Adrenal gland (tissue), 5 donors: Measurements from ENCODE around the gene CARMIL3.

Source experiments
- POLR2A ChIP-seq, 2 donors: fragments of 450-650 bp; IDR thresholded peaks; one replicate each; pipeline ENCODE4 v1.6.1; 2017; ENCODE audit warnings: antibody characterized with exemption in 2 of 2, mild to moderate bottlenecking in 2 of 2, moderate library complexity in 1 of 2
- TF ChIP-seq, protein P1 (sequence below), 6 experiments: fragments of 450-650 bp in 4 of 6; fragments of 200-600 bp in 2 of 6; sonication (generic) in 1 of 6; IDR thresholded peaks; 1 replicate in 5 of 6; 2 replicates in 1 of 6; pipeline versions ENCODE4 v1.5.1 to v1.8.0; 2016 to 2021; ENCODE audit warnings: antibody characterized with exemption in 6 of 6, mild to moderate bottlenecking in 2 of 6, moderate library complexity in 1 of 6
- donor health status: DM: no; HTN: no; CAD: no.

DNA sequence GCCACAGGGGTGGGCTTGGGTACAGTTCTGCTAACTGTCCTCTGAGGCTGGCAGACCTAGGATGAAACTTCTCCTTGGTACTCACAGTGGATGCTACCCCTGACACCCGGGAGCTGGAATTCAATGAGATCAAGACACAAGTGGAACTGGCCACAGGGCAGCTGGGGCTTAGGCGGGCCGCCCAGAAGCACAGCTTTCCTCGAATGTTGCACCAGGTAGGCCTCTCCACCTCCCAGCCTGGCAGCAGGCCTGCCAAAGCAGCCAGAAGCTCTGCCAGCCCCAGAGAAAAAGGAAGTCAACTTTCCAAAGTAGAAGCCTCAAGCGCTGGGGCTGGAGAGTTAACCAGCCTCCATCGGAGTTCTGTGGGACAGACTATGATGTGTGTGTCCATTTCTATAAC lies 65.4 kb downstream of the CARMIL3 start:
- TF ChIP-seq, protein P1, sequence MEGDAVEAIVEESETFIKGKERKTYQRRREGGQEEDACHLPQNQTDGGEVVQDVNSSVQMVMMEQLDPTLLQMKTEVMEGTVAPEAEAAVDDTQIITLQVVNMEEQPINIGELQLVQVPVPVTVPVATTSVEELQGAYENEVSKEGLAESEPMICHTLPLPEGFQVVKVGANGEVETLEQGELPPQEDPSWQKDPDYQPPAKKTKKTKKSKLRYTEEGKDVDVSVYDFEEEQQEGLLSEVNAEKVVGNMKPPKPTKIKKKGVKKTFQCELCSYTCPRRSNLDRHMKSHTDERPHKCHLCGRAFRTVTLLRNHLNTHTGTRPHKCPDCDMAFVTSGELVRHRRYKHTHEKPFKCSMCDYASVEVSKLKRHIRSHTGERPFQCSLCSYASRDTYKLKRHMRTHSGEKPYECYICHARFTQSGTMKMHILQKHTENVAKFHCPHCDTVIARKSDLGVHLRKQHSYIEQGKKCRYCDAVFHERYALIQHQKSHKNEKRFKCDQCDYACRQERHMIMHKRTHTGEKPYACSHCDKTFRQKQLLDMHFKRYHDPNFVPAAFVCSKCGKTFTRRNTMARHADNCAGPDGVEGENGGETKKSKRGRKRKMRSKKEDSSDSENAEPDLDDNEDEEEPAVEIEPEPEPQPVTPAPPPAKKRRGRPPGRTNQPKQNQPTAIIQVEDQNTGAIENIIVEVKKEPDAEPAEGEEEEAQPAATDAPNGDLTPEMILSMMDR (IDR thresholded peaks at IDR 0.05): no peak
- no peak for TF ChIP-seq POLR2A (IDR thresholded peaks at IDR 0.05)
